Osteoblast (primary cell): ENCODE measurements around the gene KCNN3. TPM values are rescaled to one million over a fixed set of nuclear protein-coding genes. Genes with fewer than 3 reads are reported as not detected.
A peak's percentile ranks its signal among the peaks of the same experiment; 100 is the strongest.

ENCODE experiments used
- DNase-seq: peaks from one replicate; pipeline ENCODE4 v3.0.0; 2011; ENCODE audit warnings: low spot score, mixed read lengths; ENCODE audit not compliant: insufficient read length; ENCODE audit errors: missing footprints
- H2AFZ ChIP-seq: 2 replicates; pipeline ENCODE4 v1.6.0; 2011; ENCODE audit warnings: mild to moderate bottlenecking, low read length
- H3K27ac ChIP-seq: 2 replicates; pipeline ENCODE4 v1.5.1; 2011; ENCODE audit warnings: mild to moderate bottlenecking, low read depth, low read length, moderate library complexity
- H3K27me3 ChIP-seq: 2 replicates; pipeline ENCODE4 v1.6.0; 2012; ENCODE audit warnings: mild to moderate bottlenecking, control low read depth, inconsistent platforms, low read length, moderate library complexity; ENCODE audit not compliant: insufficient read depth
- H3K36me3 ChIP-seq: 2 replicates; pipeline ENCODE4 v1.5.1; 2011; ENCODE audit warnings: mild to moderate bottlenecking, low read length, control low read depth, moderate library complexity; ENCODE audit not compliant: insufficient read depth
- H3K4me1 ChIP-seq: 2 replicates; pipeline ENCODE4 v1.5.1; 2011; ENCODE audit warnings: mild to moderate bottlenecking, low read length, control low read depth, moderate library complexity; ENCODE audit not compliant: insufficient read depth
- H3K4me2 ChIP-seq: 2 replicates; pipeline ENCODE4 v1.6.0; 2011; ENCODE audit warnings: mild to moderate bottlenecking, low read length; ENCODE audit not compliant: insufficient read depth
- H3K4me3 ChIP-seq: fragments of 200-600 bp; sonication (generic); 3 replicates; pipeline ENCODE4 v1.5.1; 2012; ENCODE audit warnings: mild to moderate bottlenecking, low read length, inconsistent platforms; ENCODE audit not compliant: insufficient read depth
- H3K79me2 ChIP-seq: 2 replicates; pipeline ENCODE4 v1.6.0; 2012; ENCODE audit warnings: mild to moderate bottlenecking, low read length, control low read depth, inconsistent platforms; ENCODE audit not compliant: insufficient read depth
- H3K9me3 ChIP-seq: 2 replicates; pipeline ENCODE4 v1.5.1; 2011; ENCODE audit warnings: low read depth, low read length, control low read depth
- H4K20me1 ChIP-seq: 2 replicates; pipeline ENCODE4 v1.6.0; 2012; ENCODE audit warnings: mild to moderate bottlenecking, low read length, control low read depth; ENCODE audit not compliant: insufficient read depth
- CTCF ChIP-seq: IDR thresholded peaks from 2 replicates; pipeline ENCODE4 v1.5.1; 2011; ENCODE audit warnings: mild to moderate bottlenecking, low read depth, low read length, moderate library complexity; ENCODE audit errors: extremely low read depth
- total RNA-seq: library from RNA; depleted of rRNA; stranded (reverse); fragments of >200 nt; gene quantifications from 2 replicates; pipeline ENCODE4 v1.2.3, GENCODE V29; 2012

KCNN3 gene
- total RNA-seq, 1 donor, result under 0.01 TPM

- TF ChIP-seq CTCF, result no peak
These were observed 134.3 kb downstream of the KCNN3 start for GRCh38 chr1:154735804-154736168.

GRCh38 chr1:154735061-154735803 lies 134.8 kb downstream of the KCNN3 start:
- Histone ChIP-seq H3K4me2 (no peak overlapping the region), H4K20me1 (no peaks in the 10 kb centered on the region)
- TF ChIP-seq CTCF, result no peak

More at GRCh38 chr1:154735804-154736168, 134.3 kb downstream of the KCNN3 start:
- Histone ChIP-seq H3K4me2 (no peak overlapping the region), H3K27me3 (peaks cover 20% of the 10 kb centered on the region), H3K4me3 (no peak overlapping the region), H3K4me1 (peaks cover 14% of the 10 kb centered on the region), H3K36me3 (no peaks in the 10 kb centered on the region), H3K79me2 (no peaks in the 10 kb centered on the region), H4K20me1 (no peaks in the 10 kb centered on the region), H3K27ac (no peak overlapping the region), H3K9me3 (no peaks in the 10 kb centered on the region), H2AFZ (no peak overlapping the region)
- DNase-seq, result no peak

GRCh38 chr1:154733621-154734020 lies 136.5 kb downstream of the KCNN3 start:
- H3K4me3 ChIP-seq, result no peak overlapping the region
- no peak overlapping the region for H3K4me2 ChIP-seq
- DNase-seq, result no peak
- H2AFZ ChIP-seq, result no peak overlapping the region
- no peak for TF ChIP-seq CTCF
- H3K79me2 ChIP-seq, result no peaks in the 10 kb centered on the region
- H3K4me1 ChIP-seq, result peaks cover 29% of the 10 kb centered on the region
- H3K27ac ChIP-seq, result no peak overlapping the region
- H3K9me3 ChIP-seq, result no peaks in the 10 kb centered on the region
- no peaks in the 10 kb centered on the region for H3K36me3 ChIP-seq
- H3K27me3 ChIP-seq, result peaks cover 10% of the 10 kb centered on the region
- no peaks in the 10 kb centered on the region for H4K20me1 ChIP-seq

More at GRCh38 chr1:154735061-154735803, 134.8 kb downstream of the KCNN3 start:
- no peaks in the 10 kb centered on the region for H3K9me3 ChIP-seq
- H3K27me3 ChIP-seq, result peaks cover 16% of the 10 kb centered on the region
- H3K79me2 ChIP-seq, result no peaks in the 10 kb centered on the region
- H3K36me3 ChIP-seq, result no peaks in the 10 kb centered on the region
- H3K4me1 ChIP-seq, result peaks cover 20% of the 10 kb centered on the region
- no peak overlapping the region for H3K4me3 ChIP-seq
- no peak for DNase-seq
- H2AFZ ChIP-seq, result no peak overlapping the region
- no peak overlapping the region for H3K27ac ChIP-seq

GRCh38 chr1:154730986-154731489 lies 139.0 kb downstream of the KCNN3 start:
- Histone ChIP-seq H3K79me2 (no peaks in the 10 kb centered on the region), H3K36me3 (no peaks in the 10 kb centered on the region), H3K4me2 (no peak overlapping the region), H3K27me3 (peaks cover 10% of the 10 kb centered on the region), H3K4me3 (no peak overlapping the region), H2AFZ (peak overlapping the region; percentile 42), H4K20me1 (no peaks in the 10 kb centered on the region), H3K4me1 (peaks cover 21% of the 10 kb centered on the region), H3K9me3 (no peaks in the 10 kb centered on the region), H3K27ac (peak overlapping the region; percentile 15)
- no peak for TF ChIP-seq CTCF
- no peak for DNase-seq
